ENCODE results near the gene SIN3A.

SIN3A gene

DNA sequence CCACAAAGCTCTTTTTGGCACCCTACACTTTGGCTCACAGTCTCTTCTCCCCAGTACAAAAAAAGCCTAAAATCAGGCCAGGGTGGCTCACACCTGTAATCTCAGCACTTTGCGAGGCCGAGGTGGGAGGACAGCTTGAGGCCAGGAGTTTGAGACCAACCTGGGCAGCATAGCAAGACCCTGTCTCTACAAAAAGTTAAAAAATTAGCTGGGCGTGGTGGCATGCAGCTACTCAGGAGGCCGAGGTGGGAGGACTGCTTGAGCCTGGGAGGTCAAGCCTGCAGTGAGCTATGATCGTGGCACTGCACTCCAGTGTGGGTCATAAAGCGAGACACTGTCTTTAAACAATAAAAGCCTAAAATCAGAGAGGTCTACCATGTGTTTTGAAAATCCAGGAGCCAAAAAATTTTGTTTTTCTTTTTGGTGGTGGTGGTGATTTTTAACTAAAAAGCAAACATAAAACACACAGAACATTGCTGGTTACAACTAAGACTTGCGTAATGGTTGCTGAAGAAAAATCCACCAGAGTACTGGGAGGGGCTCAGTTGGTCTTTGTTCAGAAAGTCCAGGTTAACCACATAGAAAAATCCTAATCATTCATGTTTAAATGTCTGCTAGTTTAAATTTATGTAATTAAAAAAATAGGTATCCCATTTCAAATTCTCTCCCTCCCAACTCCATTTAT, 81.5 kb downstream of the SIN3A start:
- no peak for DNase-seq

DNA sequence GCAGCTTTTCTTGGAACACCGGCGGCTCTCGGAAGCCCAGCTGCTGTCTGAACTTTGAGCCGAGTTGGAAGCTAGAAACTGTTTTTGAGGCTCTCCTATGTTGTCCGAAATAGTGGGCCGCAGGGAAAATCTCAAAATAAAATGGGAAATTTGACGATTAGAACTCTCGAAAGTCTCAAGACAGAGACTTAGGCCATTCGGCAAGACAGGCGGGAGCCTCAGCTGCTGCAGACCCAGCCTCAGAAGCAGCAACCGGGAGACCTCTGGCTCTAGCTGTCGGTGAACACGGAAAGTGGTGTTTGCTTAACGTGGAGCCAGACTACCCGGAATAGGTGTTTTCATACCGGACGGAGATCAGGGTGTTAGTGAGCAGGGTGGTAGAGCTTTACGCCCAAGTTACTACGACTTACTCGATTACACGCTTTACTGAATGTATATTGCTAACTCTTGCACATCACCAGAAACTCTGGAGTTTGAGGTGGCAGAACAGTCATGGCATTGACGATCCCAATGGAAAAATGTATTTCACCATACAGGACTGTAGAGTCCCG, 82.7 kb downstream of the SIN3A start:
- DNase-seq, result no peak

DNA sequence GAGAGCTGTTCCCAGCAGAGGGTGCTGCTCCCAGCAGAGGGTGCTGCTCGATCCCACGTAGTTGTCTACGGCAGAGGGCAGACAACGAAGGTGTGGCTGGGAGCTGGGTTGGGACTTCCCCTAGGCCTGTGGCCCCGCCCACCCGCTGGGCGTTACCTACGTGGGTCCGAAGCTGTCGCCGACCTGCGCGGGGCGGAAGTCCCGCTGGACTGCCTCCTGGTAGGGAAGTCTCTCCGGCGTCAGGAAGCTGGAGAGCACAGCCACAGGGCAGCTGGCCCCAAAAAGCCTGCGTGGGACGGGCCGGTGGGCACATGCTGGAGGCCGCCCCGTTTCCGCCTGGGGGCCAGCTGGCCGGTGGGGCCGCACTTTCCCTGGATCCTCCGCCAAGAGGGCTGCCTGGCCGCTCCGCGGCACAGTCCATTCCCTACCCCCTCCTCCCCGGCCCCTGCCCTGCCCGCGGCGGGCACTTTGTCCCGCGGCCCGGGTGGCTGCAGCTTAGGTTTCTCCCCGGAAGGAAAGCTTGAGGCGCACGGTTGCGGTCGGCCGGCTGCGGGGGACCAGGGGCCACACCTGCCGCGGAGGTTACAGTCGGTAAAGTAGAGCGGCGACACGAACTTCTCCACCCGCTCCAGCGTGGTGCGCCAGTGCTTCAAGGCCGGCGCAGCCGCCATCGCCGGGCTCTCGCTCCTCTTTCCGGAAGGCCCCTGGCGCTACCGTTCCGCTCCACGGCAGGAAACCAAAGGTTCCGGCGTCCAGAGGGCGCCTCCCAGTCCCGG, 83.4 kb downstream of the SIN3A start, which contains the start of gene MAN2C1:
Gene MAN2C1 (minus strand): TSS at position 695 of the 776 bp plus-strand sequence. CDS start 24 bp downstream, at position 671.
- peak; percentile 95 for DNase-seq

DNA sequence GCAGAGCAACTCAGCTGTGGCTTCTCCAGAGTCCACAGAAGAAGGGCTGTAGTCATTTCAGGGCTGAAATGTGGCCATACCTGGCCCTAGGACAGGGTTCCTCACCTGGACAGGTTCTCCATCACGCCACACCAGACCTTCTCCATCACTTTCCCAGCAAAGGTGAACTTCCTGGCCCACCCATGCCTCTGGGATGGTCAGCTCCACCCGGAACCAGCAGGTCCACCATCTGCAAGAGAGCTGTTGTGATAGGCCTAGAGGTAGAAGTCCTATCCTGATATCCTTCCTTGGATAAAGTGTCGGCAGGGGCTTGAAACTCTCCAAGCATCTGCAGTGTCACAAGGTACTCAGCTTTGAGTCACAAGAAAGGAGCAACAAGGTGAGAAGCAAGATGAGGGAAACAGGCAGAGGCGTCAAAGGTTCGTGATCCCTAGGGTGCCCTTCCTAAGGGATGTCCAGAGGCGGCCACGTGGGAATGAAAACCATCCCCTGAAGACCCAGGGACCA, 84.0 kb downstream of the SIN3A start:
- no peak for DNase-seq

DNA sequence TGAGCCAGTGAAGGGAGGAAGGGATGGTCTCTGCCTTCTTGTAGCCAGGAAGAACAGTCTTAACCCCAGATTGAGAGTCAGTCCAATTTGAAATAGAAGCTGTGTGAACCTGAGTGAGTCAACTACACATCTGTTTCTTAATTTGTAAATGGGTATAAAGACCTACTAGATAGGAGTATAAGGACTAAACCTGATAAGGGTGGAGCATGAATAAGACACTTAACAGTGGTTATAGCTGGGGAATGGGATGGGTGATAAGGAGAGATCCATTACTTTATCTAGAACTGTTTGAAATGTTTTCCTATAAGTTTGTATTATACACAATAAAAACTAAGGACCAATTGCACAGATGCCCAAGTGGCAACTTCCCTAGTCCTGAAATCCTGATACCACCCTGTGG, 84.5 kb downstream of the SIN3A start:
- DNase-seq, result no peak

DNA sequence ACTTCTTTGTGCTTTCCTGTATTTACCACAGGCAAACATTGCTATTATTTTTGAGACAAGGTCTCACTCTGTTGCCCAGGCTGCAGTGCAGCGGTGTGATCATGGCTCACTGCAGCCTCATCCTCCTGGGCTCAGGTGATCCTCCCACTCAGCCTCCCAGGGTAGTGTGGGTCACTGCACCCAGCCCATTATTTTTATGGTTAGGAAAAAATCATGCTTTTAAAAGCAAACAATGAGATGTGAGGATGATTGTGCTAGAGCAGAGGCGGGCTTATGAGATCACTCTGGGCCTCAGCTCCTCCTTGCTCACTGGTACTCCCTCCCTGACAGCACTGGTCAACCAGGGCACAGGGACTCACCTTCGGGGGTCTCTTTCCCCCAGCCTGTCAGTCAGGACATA, 85.3 kb downstream of the SIN3A start:
- no peak for DNase-seq

- DNase-seq, result no peak
These were observed 86.6 kb downstream of the SIN3A start for GRCh38 chr15:75364881-75365280.

- no peak for DNase-seq
These were observed 87.7 kb downstream of the SIN3A start for GRCh38 chr15:75363786-75364185.

DNA sequence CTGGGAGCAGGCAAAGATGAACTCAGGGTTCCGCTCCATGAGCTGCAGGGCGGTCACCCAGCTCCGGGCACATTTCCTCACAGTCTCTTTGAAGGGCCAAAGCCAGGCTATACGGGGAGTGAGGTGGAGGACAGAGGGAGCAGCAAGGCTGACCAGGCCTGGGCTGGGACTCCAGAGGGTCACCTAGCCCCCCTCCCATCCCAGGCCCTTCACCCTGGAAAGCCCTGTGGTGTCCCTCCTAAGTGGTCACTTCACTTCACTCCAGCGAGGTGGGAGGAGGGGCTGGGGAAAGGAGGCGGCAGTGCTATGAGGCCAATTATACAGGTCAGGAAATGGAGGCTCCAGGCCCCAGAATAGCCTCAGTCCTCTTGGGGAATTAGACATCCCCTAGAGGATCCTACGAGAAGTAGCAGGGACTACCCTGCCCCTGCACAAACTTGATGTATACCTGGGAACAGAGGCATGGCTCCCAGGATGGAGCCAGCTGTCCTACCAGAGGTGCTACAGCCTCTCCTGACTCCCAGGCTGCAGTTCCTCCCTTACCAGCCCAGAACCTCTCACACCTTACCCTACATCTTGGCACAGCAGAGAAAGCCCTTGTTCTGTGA, 88.7 kb downstream of the SIN3A start:
- no peak for DNase-seq

GRCh38 chr15:75361989-75362641, 89.4 kb downstream of the SIN3A start:
- DNase-seq, result no peak

DNA sequence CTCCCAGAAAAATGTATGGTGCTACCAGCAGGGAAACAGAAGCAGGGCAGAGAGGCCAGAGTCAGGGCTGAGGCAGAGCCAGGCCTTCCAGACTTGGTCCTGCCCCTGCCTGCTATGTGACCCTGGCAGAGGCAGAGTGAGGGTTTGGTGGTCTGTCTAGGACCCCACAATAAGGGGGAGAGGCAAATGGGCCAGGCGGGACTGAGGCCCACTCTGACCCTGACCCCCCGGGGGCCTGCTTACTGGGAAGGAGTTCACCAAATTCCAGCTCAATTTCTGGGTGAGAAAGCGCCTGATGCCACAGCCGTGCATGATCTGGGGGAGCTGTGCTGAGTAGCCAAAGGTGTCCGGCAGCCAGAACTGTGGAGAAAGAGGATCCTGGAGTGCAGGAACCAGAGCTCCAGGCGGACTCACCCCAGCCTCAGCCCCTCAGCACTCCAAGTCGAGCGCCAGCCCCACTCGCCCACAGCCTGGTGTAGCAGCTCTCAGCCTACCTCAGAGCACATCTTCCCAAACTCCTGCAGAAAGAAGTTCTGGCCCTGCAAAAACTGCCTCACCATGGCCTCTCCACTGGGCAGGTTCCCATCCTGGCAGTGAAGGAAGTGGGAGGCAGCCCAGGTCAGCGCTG, 90.0 kb downstream of the SIN3A start:
- DNase-seq, result no peak

DNA sequence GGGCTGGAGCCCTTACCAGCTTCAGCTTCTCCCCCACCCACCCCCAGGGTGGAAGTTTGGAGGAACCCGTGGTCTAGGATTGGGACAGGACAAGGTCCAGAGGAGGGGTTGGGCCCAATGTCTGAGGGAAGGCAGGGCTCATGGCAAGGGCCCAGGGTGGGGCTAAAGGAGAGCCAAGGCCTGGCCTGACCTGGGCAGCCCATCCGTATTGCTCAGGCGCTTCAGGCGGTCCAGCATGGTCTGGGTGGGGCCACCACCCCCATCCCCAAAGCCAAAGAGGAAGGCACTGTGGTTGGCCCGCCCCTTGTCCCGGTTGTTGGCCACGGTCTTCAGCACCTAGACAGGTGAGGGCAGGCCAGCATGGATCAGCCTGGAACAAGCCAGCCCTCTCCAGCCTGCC, 90.6 kb downstream of the SIN3A start:
- DNase-seq, result no peak

- DNase-seq, result no peak
These were observed 91.1 kb downstream of the SIN3A start for GRCh38 chr15:75360391-75360790.

GRCh38 chr15:75359537-75360250, 91.8 kb downstream of the SIN3A start:
- no peak for DNase-seq

- DNase-seq, result no peak
These were observed 92.5 kb downstream of the SIN3A start for GRCh38 chr15:75358771-75359536.

- DNase-seq, result no peak
These were observed 93.4 kb downstream of the SIN3A start for GRCh38 chr15:75357976-75358673.

DNA sequence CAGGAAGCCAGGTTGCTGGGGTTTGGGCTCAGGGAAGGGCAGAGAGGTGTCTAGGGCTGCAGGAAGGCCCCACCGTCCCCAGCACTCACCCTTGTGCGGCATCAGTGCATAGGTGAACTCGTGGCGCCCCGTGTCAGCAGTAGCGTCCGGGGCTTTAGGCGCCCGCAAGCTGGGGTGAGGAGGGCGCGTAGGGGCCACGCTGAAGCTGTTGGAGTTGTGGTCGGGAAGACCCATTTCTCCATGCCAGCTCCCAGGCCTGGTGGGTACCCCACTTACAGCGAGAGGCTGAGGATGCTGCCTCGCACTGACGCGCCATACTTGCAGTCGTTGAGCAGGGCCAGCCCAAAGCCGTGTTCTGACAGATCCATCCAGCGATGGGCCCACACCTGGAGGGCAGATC, 95.0 kb downstream of the SIN3A start:
- DNase-seq, result no peak

- DNase-seq, result no peak
These were observed 95.5 kb downstream of the SIN3A start for GRCh38 chr15:75356006-75356405.

DNA sequence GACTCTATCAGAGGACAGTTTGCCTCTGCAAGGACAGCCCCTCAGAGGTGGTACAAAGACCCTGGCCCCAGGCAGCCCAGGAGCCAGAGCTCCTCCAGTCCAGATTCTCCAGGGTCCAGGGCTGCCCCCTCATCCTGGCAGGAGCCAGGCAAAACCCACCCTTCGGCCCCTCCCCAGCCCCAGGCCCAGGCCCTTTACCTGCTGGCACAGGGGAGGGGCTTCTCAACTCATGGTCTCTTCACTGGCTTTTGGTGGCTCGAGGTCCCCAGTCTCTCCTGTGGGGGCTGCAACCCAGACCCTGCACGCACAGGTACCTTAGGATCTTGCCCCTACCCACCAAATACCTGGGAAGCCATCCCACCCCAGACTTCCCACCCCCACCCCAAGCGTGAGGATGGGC, 96.1 kb downstream of the SIN3A start:
- no peak for DNase-seq

DNA sequence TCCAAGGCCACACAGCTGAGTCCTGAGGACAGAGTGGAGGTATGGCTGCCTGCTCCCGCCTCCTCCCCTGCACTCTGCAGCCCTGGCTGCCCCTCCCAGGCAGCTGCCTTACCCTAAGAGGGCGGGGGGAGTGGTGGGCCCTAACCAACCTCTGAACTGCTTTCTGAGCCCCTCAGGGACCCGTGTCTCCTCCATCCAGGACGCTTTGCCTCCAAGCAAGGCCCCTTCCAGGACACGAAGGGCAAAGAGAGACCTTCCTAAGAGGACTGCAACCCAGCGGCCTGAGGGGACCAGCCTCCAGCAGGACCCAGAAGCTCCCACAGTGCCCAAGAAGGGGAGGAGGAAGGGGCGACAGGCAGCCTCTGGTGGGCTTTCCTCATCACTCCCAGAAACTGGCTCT, 97.0 kb downstream of the SIN3A start:
- DNase-seq, result no peak

Measured in retina (tissue), 1 donor.